OCI-LY7 (cell line): ENCODE data around the gene MYL5.

Source experiments
- CTCF ChIP-seq: fragments of 200-600 bp; sonication (generic); conservative IDR thresholded peaks from 2 replicates; pipeline ENCODE4 v1.5.1; 2014; ENCODE audit warnings: mild to moderate bottlenecking, antibody characterized with exemption, low read length, moderate library complexity, mixed read lengths
- EZH2phosphoT487 ChIP-seq: fragments of 200-600 bp; sonication (generic); IDR thresholded peaks from 2 replicates; pipeline ENCODE4 v1.6.1; 2018; ENCODE audit warnings: low read depth, borderline replicate concordance, mild to moderate bottlenecking, mixed run types, antibody characterized with exemption, low read length, moderate library complexity, mixed read lengths

- TF ChIP-seq CTCF (no peak), EZH2phosphoT487 (no peak)
Observed at GRCh38 chr4:718460-718859, 44.1 kb downstream of the MYL5 start.
